ENCODE data around the gene LCE1F.

Gene LCE1F

GRCh38 chr1:152761609-152762213 is 13.2 kb upstream of the LCE1F start:
- POLR2A ChIA-PET: no interaction called here
- DNase-seq (ENCODE audit: low read depth, low spot score): no peak
- CTCF ChIA-PET: no interaction called here
- no peak for TF ChIP-seq CTCF (IDR thresholded peaks at IDR 0.05; ENCODE audit: insufficient read depth, low read length, missing control alignments)
- H3K4me3 ChIP-seq (ENCODE audit: low read depth, low read length): no peak overlapping the region

GRCh38 chr1:152768847-152769533 is 6.0 kb upstream of the LCE1F start:
- no peak for DNase-seq (ENCODE audit: low read depth, low spot score)
- no peak overlapping the region for H3K4me3 ChIP-seq (ENCODE audit: low read depth, low read length)
- no peak for TF ChIP-seq CTCF (IDR thresholded peaks at IDR 0.05; ENCODE audit: insufficient read depth, low read length, missing control alignments)
- CTCF ChIA-PET: no interaction called here
- POLR2A ChIA-PET: no interaction called here

- TF ChIP-seq CTCF (IDR thresholded peaks at IDR 0.05; ENCODE audit: insufficient read depth, low read length, missing control alignments): no peak
- no peak overlapping the region for H3K4me3 ChIP-seq (ENCODE audit: low read depth, low read length)
- no peak for DNase-seq (ENCODE audit: low read depth, low spot score)
- ChIA-PET CTCF (no interaction called here), POLR2A (no interaction called here)
These were observed 4.5 kb upstream of the LCE1F start for GRCh38 chr1:152770411-152770810.

- H3K4me3 ChIP-seq (ENCODE audit: low read depth, low read length): no peak overlapping the region
- CTCF ChIA-PET: interaction anchor here (1.1 kb wide), 1 partner anchor 32 kb away, joined by 3 read pairs; no protein-coding TSS in a partner anchor
- no peak for TF ChIP-seq CTCF (IDR thresholded peaks at IDR 0.05; ENCODE audit: insufficient read depth, low read length, missing control alignments)
- POLR2A ChIA-PET: no interaction called here
- DNase-seq (ENCODE audit: low read depth, low spot score): no peak
These were observed 1.4 kb downstream of the LCE1F start for GRCh38 chr1:152776361-152776760.

GRCh38 chr1:152777510-152778137 is 2.7 kb downstream of the LCE1F start:
- no peak overlapping the region for H3K4me3 ChIP-seq (ENCODE audit: low read depth, low read length)
- CTCF ChIA-PET: interaction anchor here (1.2 kb wide), 1 partner anchor 36 kb away, joined by 3 read pairs; no protein-coding TSS in a partner anchor
- peak; percentile 26 for TF ChIP-seq CTCF (IDR thresholded peaks at IDR 0.05; ENCODE audit: insufficient read depth, low read length, missing control alignments)
- POLR2A ChIA-PET: no interaction called here
- no peak for DNase-seq (ENCODE audit: low read depth, low spot score)

GRCh38 chr1:152783095-152783494 is 8.2 kb downstream of the LCE1F start:
- TF ChIP-seq CTCF (IDR thresholded peaks at IDR 0.05; ENCODE audit: insufficient read depth, low read length, missing control alignments): no peak
- no peak for DNase-seq (ENCODE audit: low read depth, low spot score)
- CTCF ChIA-PET: no interaction called here
- no peak overlapping the region for H3K4me3 ChIP-seq (ENCODE audit: low read depth, low read length)
- POLR2A ChIA-PET: no interaction called here

All from AG04449 (cell line).